ENCODE results near the gene PHLDB1.

- TF ChIP-seq CREB1 (IDR thresholded peaks at IDR 0.05) (no peak), GABPA (IDR thresholded peaks at IDR 0.05; ENCODE audit: borderline replicate concordance, insufficient read depth, low read length) (no peak), EZH2 (IDR thresholded peaks at IDR 0.05; ENCODE audit: low read depth, low read length, severe bottlenecking) (no peak), BCL11A (IDR thresholded peaks at IDR 0.05; ENCODE audit: low read depth in 2 of 2, low read length in 2 of 2) (no peak), CTCF (IDR thresholded peaks at IDR 0.05; ENCODE audit: control extremely low read depth in 1 of 3, insufficient read depth in 1 of 3, low read depth in 1 of 3, low read length in 3 of 3) (no peak), RAD21 (IDR thresholded peaks at IDR 0.05 in 1 of 2, conservative IDR thresholded peaks at IDR 0.05 in 1 of 2; ENCODE audit: low read depth in 2 of 2, low read length in 2 of 2) (no peak), PHF8 (conservative IDR thresholded peaks at IDR 0.05; ENCODE audit: low read depth, low read length) (no peak)
These were observed 13.2 kb downstream of the PHLDB1 start for GRCh38 chr11:118620529-118621070.

Measured in H1 (cell line).